ENCODE measurements around the gene OTOP2.

DNA sequence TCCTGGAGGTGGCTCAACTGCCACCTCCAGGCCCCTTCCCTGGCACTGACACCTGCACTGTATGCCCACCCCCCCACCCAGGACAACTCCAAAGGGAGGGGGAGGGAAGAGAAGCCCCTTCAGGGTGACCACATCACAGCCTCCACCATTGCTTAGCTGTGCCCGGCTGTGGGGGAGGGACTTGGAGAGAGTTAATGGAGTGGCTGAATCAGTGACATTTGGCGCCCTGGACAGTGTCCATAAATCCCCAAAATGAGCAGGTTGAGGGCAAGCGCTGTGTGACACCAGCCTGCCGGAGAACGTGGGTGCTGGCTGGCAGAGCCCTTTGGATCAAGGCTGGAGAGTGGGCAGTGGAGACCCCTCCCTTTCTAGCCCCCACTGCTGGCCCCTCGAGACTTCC, 1.9 kb upstream of the OTOP2 start:
- TF ChIP-seq POLR2AphosphoS5 (IDR thresholded peaks at IDR 0.05) (no peak), CTCF (IDR thresholded peaks at IDR 0.05) (no peak), POLR2A (IDR thresholded peaks at IDR 0.05) (no peak)
